IMR-90 (cell line): ENCODE data around the gene MEIS3.

Experiments used
- MAZ ChIP-seq: IDR thresholded peaks from 2 replicates; pipeline ENCODE4 v1.6.1; 2012; ENCODE audit warnings: low read depth, mild to moderate bottlenecking, low read length, improper control_type of control experiment, moderate library complexity, borderline replicate concordance
- MXI1 ChIP-seq: IDR thresholded peaks from 2 replicates; pipeline ENCODE4 v1.6.1; 2012; ENCODE audit warnings: low read depth, mild to moderate bottlenecking, low read length, moderate library complexity, borderline replicate concordance
- POLR2A ChIP-seq: IDR thresholded peaks from 2 replicates; pipeline ENCODE4 v1.6.1; 2012; ENCODE audit warnings: mild to moderate bottlenecking, low read depth, low read length
- TF ChIP-seq, protein P1 (sequence below): conservative IDR thresholded peaks from 2 replicates; pipeline ENCODE4 v1.5.1; 2012; ENCODE audit warnings: mild to moderate bottlenecking, low read depth, low read length, improper control_type of control experiment
- TF ChIP-seq, protein P2 (sequence below): fragments of 150-350 bp; IDR thresholded peaks from 2 replicates; pipeline ENCODE4 v1.6.1; 2016; ENCODE audit warnings: low read depth, mild to moderate bottlenecking, low read length, moderate library complexity, borderline replicate concordance
- TF ChIP-seq, protein P3 (sequence below): fragments of 150-350 bp; IDR thresholded peaks from 2 replicates; pipeline ENCODE4 v1.6.1; 2017; ENCODE audit warnings: mild to moderate bottlenecking, antibody characterized with exemption, low read length, low read depth

DNA sequence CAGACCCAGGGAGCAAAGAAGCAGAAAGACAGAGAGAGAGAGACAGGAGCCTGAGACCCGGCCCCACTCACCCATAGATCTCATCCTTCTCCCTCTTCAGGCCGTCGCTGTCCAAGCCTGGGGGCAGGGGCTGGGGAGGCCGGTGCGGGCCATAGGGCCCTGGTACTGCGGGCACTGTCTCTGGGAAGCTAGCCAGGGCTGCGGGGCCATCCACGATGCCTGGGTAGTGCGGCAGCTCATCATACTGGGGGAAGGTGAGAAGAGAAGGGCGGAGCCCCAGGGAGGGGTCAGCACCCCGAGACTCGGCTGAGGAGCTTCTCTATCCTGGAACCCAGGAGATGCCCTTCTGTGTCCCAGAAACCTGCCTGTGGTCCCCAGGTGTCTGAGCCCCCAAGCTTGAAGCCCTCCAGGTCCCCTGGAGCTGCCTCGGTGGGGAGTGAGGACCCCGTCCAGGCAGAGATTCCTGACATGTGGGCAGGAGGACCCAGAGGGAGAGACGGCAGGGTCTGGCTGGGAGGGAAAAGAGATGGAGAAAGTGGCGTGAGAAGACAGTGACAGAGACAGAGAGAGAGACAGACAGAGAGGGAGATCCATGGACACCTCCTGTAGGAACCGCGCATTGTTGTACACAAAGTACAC lies 2.1 kb downstream of the MEIS3 start:
- TF ChIP-seq POLR2A = no peak
- TF ChIP-seq MAZ = no peak
- TF ChIP-seq, protein P1, sequence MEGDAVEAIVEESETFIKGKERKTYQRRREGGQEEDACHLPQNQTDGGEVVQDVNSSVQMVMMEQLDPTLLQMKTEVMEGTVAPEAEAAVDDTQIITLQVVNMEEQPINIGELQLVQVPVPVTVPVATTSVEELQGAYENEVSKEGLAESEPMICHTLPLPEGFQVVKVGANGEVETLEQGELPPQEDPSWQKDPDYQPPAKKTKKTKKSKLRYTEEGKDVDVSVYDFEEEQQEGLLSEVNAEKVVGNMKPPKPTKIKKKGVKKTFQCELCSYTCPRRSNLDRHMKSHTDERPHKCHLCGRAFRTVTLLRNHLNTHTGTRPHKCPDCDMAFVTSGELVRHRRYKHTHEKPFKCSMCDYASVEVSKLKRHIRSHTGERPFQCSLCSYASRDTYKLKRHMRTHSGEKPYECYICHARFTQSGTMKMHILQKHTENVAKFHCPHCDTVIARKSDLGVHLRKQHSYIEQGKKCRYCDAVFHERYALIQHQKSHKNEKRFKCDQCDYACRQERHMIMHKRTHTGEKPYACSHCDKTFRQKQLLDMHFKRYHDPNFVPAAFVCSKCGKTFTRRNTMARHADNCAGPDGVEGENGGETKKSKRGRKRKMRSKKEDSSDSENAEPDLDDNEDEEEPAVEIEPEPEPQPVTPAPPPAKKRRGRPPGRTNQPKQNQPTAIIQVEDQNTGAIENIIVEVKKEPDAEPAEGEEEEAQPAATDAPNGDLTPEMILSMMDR = no peak
- TF ChIP-seq, protein P2, sequence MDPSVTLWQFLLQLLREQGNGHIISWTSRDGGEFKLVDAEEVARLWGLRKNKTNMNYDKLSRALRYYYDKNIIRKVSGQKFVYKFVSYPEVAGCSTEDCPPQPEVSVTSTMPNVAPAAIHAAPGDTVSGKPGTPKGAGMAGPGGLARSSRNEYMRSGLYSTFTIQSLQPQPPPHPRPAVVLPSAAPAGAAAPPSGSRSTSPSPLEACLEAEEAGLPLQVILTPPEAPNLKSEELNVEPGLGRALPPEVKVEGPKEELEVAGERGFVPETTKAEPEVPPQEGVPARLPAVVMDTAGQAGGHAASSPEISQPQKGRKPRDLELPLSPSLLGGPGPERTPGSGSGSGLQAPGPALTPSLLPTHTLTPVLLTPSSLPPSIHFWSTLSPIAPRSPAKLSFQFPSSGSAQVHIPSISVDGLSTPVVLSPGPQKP = no peak
- TF ChIP-seq MXI1 = no peak
- TF ChIP-seq, protein P3, sequence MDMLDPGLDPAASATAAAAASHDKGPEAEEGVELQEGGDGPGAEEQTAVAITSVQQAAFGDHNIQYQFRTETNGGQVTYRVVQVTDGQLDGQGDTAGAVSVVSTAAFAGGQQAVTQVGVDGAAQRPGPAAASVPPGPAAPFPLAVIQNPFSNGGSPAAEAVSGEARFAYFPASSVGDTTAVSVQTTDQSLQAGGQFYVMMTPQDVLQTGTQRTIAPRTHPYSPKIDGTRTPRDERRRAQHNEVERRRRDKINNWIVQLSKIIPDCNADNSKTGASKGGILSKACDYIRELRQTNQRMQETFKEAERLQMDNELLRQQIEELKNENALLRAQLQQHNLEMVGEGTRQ = no peak
